Panc1 (cell line): ENCODE results near the gene PRELID2.

ENCODE experiments used
- POLR2AphosphoS5 ChIP-seq: IDR thresholded peaks from 2 replicates; pipeline ENCODE4 v1.6.1; 2012; ENCODE audit warnings: mild to moderate bottlenecking, low read depth, low read length, moderate library complexity
- TF ChIP-seq, protein P1 (sequence below): fragments of 450-650 bp; IDR thresholded peaks from 2 replicates; pipeline ENCODE4 v1.5.1; 2017; ENCODE audit warnings: mild to moderate bottlenecking

DNA sequence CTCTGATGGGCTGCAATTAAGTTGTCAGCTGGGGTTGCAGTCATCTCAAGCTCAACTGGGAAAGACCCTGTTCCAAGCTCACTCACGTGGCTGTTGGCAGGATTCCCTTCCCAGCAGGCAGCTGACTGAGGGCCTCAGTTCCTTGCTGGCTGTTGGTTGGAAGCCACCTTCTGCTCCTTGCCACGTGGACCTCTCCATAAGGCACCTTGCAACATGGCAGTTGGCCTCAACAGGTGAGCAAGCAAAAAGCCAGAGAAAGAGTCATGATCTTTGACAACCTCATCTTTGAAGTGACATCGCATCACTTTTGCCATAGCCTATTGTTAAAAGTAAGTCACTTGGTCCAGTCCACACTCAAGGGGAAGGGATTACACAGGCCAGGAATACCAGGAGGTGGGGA, 17.8 kb upstream of the PRELID2 start:
- TF ChIP-seq, protein P1, sequence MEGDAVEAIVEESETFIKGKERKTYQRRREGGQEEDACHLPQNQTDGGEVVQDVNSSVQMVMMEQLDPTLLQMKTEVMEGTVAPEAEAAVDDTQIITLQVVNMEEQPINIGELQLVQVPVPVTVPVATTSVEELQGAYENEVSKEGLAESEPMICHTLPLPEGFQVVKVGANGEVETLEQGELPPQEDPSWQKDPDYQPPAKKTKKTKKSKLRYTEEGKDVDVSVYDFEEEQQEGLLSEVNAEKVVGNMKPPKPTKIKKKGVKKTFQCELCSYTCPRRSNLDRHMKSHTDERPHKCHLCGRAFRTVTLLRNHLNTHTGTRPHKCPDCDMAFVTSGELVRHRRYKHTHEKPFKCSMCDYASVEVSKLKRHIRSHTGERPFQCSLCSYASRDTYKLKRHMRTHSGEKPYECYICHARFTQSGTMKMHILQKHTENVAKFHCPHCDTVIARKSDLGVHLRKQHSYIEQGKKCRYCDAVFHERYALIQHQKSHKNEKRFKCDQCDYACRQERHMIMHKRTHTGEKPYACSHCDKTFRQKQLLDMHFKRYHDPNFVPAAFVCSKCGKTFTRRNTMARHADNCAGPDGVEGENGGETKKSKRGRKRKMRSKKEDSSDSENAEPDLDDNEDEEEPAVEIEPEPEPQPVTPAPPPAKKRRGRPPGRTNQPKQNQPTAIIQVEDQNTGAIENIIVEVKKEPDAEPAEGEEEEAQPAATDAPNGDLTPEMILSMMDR: no peak
- no peak for TF ChIP-seq POLR2AphosphoS5
